HEK293 (cell line): ENCODE data around the gene FASN.

Experiments
- BCL11B ChIP-seq: fragments of 450-650 bp; formaldehyde crosslinking; IDR thresholded peaks from 2 replicates; pipeline ENCODE4 v1.5.1; 2016; ENCODE audit warnings: low read depth, missing biosample characterization, missing genetic modification characterization
- EGR2 ChIP-seq: fragments of 450-650 bp; formaldehyde crosslinking; IDR thresholded peaks from 2 replicates; pipeline ENCODE4 v1.5.1; 2016; ENCODE audit warnings: low read depth, missing biosample characterization, missing genetic modification characterization
- FEZF1 ChIP-seq: fragments of 450-650 bp; formaldehyde crosslinking; IDR thresholded peaks from 2 replicates; pipeline ENCODE4 v1.5.1; 2016; ENCODE audit warnings: missing biosample characterization, missing genetic modification characterization
- GFI1B ChIP-seq: fragments of 450-650 bp; formaldehyde crosslinking; IDR thresholded peaks from 2 replicates; pipeline ENCODE4 v1.5.1; 2016; ENCODE audit warnings: missing biosample characterization, missing genetic modification characterization
- KLF8 ChIP-seq: fragments of 450-650 bp; formaldehyde crosslinking; IDR thresholded peaks from 2 replicates; pipeline ENCODE4 v1.5.1; 2016; ENCODE audit warnings: missing biosample characterization, missing genetic modification characterization
- KLF9 ChIP-seq: fragments of 450-650 bp; formaldehyde crosslinking; IDR thresholded peaks from 2 replicates; pipeline ENCODE4 v1.5.1; 2016; ENCODE audit warnings: missing biosample characterization, missing genetic modification characterization, low read depth
- MYNN ChIP-seq: fragments of 450-650 bp; formaldehyde crosslinking; IDR thresholded peaks from 2 replicates; pipeline ENCODE4 v1.5.1; 2016; ENCODE audit warnings: missing biosample characterization, missing genetic modification characterization, borderline replicate concordance
- OSR2 ChIP-seq: fragments of 450-650 bp; formaldehyde crosslinking; IDR thresholded peaks from 2 replicates; pipeline ENCODE4 v1.5.1; 2016; ENCODE audit warnings: missing biosample characterization, missing genetic modification characterization
- SCRT2 ChIP-seq: fragments of 450-650 bp; formaldehyde crosslinking; IDR thresholded peaks from 2 replicates; pipeline ENCODE4 v1.5.1; 2016; ENCODE audit warnings: missing biosample characterization, missing genetic modification characterization
- ZEB2 ChIP-seq: fragments of 450-650 bp; formaldehyde crosslinking; IDR thresholded peaks from 2 replicates; pipeline ENCODE4 v1.5.1; 2016; ENCODE audit warnings: missing biosample characterization, missing genetic modification characterization
- ZFP37 ChIP-seq: fragments of 450-650 bp; formaldehyde crosslinking; IDR thresholded peaks from 2 replicates; pipeline ENCODE4 v1.5.1; 2016; ENCODE audit warnings: missing biosample characterization, missing genetic modification characterization
- ZNF121 ChIP-seq: fragments of 450-650 bp; formaldehyde crosslinking; IDR thresholded peaks from 2 replicates; pipeline ENCODE4 v1.5.1; 2016; ENCODE audit warnings: missing biosample characterization, missing genetic modification characterization
- ZNF157 ChIP-seq: fragments of 450-650 bp; formaldehyde crosslinking; IDR thresholded peaks from 2 replicates; pipeline ENCODE4 v1.5.1; 2016; ENCODE audit warnings: missing biosample characterization, missing genetic modification characterization
- ZNF16 ChIP-seq: fragments of 450-650 bp; formaldehyde crosslinking; IDR thresholded peaks from 2 replicates; pipeline ENCODE4 v1.5.1; 2016; ENCODE audit warnings: low read depth, missing biosample characterization, missing genetic modification characterization
- ZNF175 ChIP-seq: fragments of 450-650 bp; formaldehyde crosslinking; IDR thresholded peaks from 2 replicates; pipeline ENCODE4 v1.5.1; 2016; ENCODE audit warnings: missing biosample characterization, missing genetic modification characterization
- ZNF184 ChIP-seq: fragments of 450-650 bp; IDR thresholded peaks from 2 replicates; pipeline ENCODE4 v1.5.1; 2018; ENCODE audit warnings: missing biosample characterization, mild to moderate bottlenecking, missing genetic modification characterization
- ZNF211 ChIP-seq: fragments of 450-650 bp; formaldehyde crosslinking; IDR thresholded peaks from 2 replicates; pipeline ENCODE4 v1.5.1; 2016; ENCODE audit warnings: low read depth, missing biosample characterization, missing genetic modification characterization
- ZNF214 ChIP-seq: fragments of 450-650 bp; formaldehyde crosslinking; IDR thresholded peaks from 2 replicates; pipeline ENCODE4 v1.5.1; 2017; ENCODE audit warnings: missing biosample characterization, mild to moderate bottlenecking, missing genetic modification characterization, borderline replicate concordance
- ZNF248 ChIP-seq: fragments of 450-650 bp; formaldehyde crosslinking; IDR thresholded peaks from 2 replicates; pipeline ENCODE4 v1.5.1; 2017; ENCODE audit warnings: missing biosample characterization, missing genetic modification characterization
- ZNF416 ChIP-seq: fragments of 450-650 bp; formaldehyde crosslinking; IDR thresholded peaks from 2 replicates; pipeline ENCODE4 v1.5.1; 2016; ENCODE audit warnings: missing biosample characterization, missing genetic modification characterization
- ZNF561 ChIP-seq: fragments of 450-650 bp; IDR thresholded peaks from 2 replicates; pipeline ENCODE4 v1.5.1; 2018; ENCODE audit warnings: missing biosample characterization, missing genetic modification characterization, borderline replicate concordance
- ZNF623 ChIP-seq: fragments of 450-650 bp; formaldehyde crosslinking; IDR thresholded peaks from 2 replicates; pipeline ENCODE4 v1.5.1; 2016; ENCODE audit warnings: missing biosample characterization, missing genetic modification characterization
- ZSCAN23 ChIP-seq: fragments of 450-650 bp; formaldehyde crosslinking; IDR thresholded peaks from 2 replicates; pipeline ENCODE4 v1.5.1; 2016; ENCODE audit warnings: missing biosample characterization, missing genetic modification characterization
- TF ChIP-seq, protein P1 (sequence below): fragments of 450-650 bp; formaldehyde crosslinking; IDR thresholded peaks from 2 replicates; pipeline ENCODE4 v1.5.1; 2016; ENCODE audit warnings: missing biosample characterization, missing genetic modification characterization
- TF ChIP-seq, protein P2 (sequence below): fragments of 450-650 bp; formaldehyde crosslinking; IDR thresholded peaks from 2 replicates; pipeline ENCODE4 v1.5.1; 2016; ENCODE audit warnings: missing biosample characterization, missing genetic modification characterization, borderline replicate concordance
- TF ChIP-seq, protein P3 (sequence below): fragments of 450-650 bp; formaldehyde crosslinking; IDR thresholded peaks from 2 replicates; pipeline ENCODE4 v1.5.1; 2017; ENCODE audit warnings: missing biosample characterization, mild to moderate bottlenecking, missing genetic modification characterization, moderate library complexity
- TF ChIP-seq, protein P4 (sequence below): IDR thresholded peaks from 2 replicates; pipeline ENCODE4 v1.6.1; 2011; ENCODE audit warnings: mild to moderate bottlenecking, low read depth, low read length, borderline replicate concordance
- TF ChIP-seq, protein P5 (sequence below): fragments of 450-650 bp; formaldehyde crosslinking; IDR thresholded peaks from 2 replicates; pipeline ENCODE4 v1.5.1; 2016; ENCODE audit warnings: missing biosample characterization, missing genetic modification characterization

FASN gene

DNA sequence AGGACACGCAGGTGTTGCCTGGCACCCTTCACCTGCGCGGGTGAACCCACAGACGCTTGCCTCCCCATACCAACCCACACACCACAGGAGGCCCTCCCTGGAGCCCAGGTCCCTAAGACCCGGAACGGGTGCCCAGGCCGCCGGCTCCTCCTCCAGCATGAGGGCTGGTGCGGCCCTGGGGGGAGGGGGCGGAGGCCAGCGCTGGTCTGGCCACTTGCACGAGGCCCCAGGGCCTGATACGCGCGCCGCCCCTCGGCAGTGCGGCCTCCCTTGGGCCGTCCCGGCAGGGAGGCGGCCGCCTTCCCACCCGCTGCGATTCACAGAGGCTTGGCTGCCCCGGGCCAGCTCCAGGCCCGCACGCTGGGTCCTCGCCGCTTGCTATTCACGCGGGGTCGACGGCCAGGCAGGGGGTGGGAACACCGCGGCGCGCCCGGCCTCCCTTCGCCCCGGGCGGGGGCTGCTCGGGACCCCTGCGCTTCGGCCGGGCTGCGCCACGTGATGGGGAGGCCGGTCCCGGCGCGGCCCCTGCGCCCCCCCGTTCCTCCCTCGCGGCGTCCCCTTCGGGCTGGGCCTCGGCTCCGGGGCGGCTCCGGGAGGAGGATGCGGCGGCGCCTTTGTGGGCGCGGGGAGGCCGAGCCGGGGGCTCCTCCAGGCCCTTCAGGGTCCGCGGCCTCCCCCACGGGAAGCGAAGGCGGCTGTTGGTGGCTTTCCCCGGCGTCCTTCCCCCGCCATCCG lies 685 bp downstream of the FASN start (continued):
- TF ChIP-seq, protein P1, sequence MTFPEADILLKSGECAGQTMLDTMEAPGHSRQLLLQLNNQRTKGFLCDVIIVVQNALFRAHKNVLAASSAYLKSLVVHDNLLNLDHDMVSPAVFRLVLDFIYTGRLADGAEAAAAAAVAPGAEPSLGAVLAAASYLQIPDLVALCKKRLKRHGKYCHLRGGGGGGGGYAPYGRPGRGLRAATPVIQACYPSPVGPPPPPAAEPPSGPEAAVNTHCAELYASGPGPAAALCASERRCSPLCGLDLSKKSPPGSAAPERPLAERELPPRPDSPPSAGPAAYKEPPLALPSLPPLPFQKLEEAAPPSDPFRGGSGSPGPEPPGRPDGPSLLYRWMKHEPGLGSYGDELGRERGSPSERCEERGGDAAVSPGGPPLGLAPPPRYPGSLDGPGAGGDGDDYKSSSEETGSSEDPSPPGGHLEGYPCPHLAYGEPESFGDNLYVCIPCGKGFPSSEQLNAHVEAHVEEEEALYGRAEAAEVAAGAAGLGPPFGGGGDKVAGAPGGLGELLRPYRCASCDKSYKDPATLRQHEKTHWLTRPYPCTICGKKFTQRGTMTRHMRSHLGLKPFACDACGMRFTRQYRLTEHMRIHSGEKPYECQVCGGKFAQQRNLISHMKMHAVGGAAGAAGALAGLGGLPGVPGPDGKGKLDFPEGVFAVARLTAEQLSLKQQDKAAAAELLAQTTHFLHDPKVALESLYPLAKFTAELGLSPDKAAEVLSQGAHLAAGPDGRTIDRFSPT (tag by site-specific recombination), result peak; percentile 71; the same call in 1 of the 2 replicates
- TF ChIP-seq FEZF1 (tag by site-specific recombination) (no peak), BCL11B (tag by site-specific recombination) (0 out of 2 replicates have a peak, but pooled peaks have one; percentile 35), ZFP37 (tag by site-specific recombination) (0 out of 2 replicates have a peak, but pooled peaks have one; percentile 49), ZEB2 (tag by site-specific recombination) (peak; percentile 31), ZNF416 (tag by site-specific recombination) (no peak), ZNF175 (tag by site-specific recombination) (no peak), KLF9 (peak; percentile 55; the same call in 1 of the 2 replicates), SCRT2 (tag by site-specific recombination) (no peak), ZNF214 (no peak), ZSCAN23 (no peak), ZNF561 (tag by site-specific recombination) (peak; percentile 76), ZNF16 (tag by site-specific recombination) (no peak), ZNF184 (tag by site-specific recombination) (no peak), ZNF157 (no peak), ZNF121 (no peak), KLF8 (peak; percentile 36; the same call in 1 of the 2 replicates), ZNF211 (tag by site-specific recombination) (no peak), EGR2 (tag by site-specific recombination) (peak; percentile 72; the same call in 1 of the 2 replicates), GFI1B (no peak), MYNN (tag by site-specific recombination) (0 out of 2 replicates have a peak, but pooled peaks have one; percentile 4), ZNF623 (tag by site-specific recombination) (no peak), OSR2 (no peak), ZNF248 (tag by site-specific recombination) (no peak)
- TF ChIP-seq, protein P2, sequence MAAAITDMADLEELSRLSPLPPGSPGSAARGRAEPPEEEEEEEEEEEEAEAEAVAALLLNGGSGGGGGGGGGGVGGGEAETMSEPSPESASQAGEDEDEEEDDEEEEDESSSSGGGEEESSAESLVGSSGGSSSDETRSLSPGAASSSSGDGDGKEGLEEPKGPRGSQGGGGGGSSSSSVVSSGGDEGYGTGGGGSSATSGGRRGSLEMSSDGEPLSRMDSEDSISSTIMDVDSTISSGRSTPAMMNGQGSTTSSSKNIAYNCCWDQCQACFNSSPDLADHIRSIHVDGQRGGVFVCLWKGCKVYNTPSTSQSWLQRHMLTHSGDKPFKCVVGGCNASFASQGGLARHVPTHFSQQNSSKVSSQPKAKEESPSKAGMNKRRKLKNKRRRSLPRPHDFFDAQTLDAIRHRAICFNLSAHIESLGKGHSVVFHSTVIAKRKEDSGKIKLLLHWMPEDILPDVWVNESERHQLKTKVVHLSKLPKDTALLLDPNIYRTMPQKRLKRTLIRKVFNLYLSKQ (tag by site-specific recombination), result no peak
- TF ChIP-seq, protein P3, sequence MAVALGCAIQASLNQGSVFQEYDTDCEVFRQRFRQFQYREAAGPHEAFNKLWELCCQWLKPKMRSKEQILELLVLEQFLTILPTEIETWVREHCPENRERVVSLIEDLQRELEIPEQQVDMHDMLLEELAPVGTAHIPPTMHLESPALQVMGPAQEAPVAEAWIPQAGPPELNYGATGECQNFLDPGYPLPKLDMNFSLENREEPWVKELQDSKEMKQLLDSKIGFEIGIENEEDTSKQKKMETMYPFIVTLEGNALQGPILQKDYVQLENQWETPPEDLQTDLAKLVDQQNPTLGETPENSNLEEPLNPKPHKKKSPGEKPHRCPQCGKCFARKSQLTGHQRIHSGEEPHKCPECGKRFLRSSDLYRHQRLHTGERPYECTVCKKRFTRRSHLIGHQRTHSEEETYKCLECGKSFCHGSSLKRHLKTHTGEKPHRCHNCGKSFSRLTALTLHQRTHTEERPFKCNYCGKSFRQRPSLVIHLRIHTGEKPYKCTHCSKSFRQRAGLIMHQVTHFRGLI (tag by site-specific recombination), result 0 out of 2 replicates have a peak, but pooled peaks have one; percentile 17
- TF ChIP-seq, protein P4, sequence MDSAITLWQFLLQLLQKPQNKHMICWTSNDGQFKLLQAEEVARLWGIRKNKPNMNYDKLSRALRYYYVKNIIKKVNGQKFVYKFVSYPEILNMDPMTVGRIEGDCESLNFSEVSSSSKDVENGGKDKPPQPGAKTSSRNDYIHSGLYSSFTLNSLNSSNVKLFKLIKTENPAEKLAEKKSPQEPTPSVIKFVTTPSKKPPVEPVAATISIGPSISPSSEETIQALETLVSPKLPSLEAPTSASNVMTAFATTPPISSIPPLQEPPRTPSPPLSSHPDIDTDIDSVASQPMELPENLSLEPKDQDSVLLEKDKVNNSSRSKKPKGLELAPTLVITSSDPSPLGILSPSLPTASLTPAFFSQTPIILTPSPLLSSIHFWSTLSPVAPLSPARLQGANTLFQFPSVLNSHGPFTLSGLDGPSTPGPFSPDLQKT, result no peak
- TF ChIP-seq, protein P5, sequence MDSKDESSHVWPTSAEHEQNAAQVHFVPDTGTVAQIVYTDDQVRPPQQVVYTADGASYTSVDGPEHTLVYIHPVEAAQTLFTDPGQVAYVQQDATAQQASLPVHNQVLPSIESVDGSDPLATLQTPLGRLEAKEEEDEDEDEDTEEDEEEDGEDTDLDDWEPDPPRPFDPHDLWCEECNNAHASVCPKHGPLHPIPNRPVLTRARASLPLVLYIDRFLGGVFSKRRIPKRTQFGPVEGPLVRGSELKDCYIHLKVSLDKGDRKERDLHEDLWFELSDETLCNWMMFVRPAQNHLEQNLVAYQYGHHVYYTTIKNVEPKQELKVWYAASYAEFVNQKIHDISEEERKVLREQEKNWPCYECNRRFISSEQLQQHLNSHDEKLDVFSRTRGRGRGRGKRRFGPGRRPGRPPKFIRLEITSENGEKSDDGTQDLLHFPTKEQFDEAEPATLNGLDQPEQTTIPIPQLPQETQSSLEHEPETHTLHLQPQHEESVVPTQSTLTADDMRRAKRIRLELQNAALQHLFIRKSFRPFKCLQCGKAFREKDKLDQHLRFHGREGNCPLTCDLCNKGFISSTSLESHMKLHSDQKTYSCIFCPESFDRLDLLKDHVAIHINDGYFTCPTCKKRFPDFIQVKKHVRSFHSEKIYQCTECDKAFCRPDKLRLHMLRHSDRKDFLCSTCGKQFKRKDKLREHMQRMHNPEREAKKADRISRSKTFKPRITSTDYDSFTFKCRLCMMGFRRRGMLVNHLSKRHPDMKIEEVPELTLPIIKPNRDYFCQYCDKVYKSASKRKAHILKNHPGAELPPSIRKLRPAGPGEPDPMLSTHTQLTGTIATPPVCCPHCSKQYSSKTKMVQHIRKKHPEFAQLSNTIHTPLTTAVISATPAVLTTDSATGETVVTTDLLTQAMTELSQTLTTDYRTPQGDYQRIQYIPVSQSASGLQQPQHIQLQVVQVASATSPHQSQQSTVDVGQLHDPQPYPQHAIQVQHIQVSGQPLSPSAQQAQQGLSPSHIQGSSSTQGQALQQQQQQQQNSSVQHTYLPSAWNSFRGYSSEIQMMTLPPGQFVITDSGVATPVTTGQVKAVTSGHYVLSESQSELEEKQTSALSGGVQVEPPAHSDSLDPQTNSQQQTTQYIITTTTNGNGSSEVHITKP (tag by site-specific recombination), result peak; percentile 76
